NB4 (cell line): ENCODE results near the gene CASZ1.

Experiments
- DNase-seq: peaks from one replicate; pipeline ENCODE4 v3.0.0; 2010; ENCODE audit warnings: low read depth
- H3K4me3 ChIP-seq: one replicate; pipeline ENCODE4 v1.5.1; 2011; ENCODE audit warnings: mild to moderate bottlenecking, low read depth, low read length, moderate library complexity
- MYC ChIP-seq: IDR thresholded peaks from 2 replicates; pipeline ENCODE4 v1.6.1; 2011; ENCODE audit warnings: low read depth, low read length
- POLR2A ChIP-seq: IDR thresholded peaks from 2 replicates; pipeline ENCODE4 v1.6.1; 2011; ENCODE audit warnings: mild to moderate bottlenecking; ENCODE audit not compliant: insufficient read length; ENCODE audit errors: extremely low read depth
- TF ChIP-seq, protein P1 (sequence below): IDR thresholded peaks from 2 replicates; pipeline ENCODE4 v1.6.1; 2011; ENCODE audit warnings: low read depth, low read length
- TF ChIP-seq, protein P2 (sequence below): IDR thresholded peaks from one replicate; pipeline ENCODE4 v1.5.1; 2012; ENCODE audit warnings: low read depth, low read length

The CASZ1 gene

DNA sequence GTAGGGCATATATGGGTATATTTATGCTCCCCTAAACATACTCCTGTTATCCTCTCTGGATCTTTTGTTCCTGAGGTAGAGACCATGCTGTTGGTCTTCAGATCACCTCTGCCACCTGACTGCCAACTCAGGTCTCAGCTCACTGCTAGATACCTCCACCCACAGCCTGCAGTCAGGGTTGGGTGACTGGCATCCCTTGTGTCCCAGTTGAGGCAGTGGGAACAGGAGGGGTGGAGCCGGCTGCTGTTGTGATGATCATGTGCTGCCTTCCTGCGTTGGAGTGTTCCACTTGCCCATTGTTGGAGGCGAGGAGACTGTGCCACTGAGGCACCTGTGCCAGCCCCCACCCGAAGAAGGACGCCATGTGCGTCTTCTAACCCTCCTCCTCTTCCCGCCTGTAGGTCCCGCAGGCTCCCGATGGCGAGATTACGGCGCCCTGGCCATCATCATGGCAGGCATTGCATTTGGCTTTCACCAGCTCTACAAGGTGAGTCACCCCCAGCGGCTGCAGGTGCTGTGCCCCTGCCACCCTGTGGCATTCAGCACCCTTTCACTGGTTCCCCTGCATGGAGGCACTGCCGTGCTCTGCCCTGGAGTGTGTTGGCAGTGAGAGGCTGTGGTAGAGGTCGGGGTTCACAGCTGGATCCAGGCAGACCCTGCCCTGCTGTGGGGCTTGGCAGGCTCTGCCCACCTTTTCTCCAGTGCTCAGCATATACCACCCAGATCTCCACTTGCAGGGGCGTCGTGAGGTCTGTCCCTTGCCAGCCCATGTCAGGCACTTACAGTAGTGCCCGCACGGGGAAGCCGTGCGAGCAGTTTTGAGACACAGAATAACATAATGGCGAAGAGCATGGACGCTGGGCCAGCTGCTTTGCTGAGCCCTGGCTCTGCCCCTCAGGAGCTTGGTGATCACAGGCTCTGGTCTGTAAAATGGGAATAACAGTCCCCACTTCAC lies 178.2 kb downstream of the CASZ1 start:
- TF ChIP-seq, protein P1, sequence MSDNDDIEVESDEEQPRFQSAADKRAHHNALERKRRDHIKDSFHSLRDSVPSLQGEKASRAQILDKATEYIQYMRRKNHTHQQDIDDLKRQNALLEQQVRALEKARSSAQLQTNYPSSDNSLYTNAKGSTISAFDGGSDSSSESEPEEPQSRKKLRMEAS: no peak
- TF ChIP-seq MYC (no peak), POLR2A (no peak)
- TF ChIP-seq, protein P2, sequence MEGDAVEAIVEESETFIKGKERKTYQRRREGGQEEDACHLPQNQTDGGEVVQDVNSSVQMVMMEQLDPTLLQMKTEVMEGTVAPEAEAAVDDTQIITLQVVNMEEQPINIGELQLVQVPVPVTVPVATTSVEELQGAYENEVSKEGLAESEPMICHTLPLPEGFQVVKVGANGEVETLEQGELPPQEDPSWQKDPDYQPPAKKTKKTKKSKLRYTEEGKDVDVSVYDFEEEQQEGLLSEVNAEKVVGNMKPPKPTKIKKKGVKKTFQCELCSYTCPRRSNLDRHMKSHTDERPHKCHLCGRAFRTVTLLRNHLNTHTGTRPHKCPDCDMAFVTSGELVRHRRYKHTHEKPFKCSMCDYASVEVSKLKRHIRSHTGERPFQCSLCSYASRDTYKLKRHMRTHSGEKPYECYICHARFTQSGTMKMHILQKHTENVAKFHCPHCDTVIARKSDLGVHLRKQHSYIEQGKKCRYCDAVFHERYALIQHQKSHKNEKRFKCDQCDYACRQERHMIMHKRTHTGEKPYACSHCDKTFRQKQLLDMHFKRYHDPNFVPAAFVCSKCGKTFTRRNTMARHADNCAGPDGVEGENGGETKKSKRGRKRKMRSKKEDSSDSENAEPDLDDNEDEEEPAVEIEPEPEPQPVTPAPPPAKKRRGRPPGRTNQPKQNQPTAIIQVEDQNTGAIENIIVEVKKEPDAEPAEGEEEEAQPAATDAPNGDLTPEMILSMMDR: no peak
- DNase-seq: no peak
- H3K4me3 ChIP-seq: no peak overlapping the region

DNA sequence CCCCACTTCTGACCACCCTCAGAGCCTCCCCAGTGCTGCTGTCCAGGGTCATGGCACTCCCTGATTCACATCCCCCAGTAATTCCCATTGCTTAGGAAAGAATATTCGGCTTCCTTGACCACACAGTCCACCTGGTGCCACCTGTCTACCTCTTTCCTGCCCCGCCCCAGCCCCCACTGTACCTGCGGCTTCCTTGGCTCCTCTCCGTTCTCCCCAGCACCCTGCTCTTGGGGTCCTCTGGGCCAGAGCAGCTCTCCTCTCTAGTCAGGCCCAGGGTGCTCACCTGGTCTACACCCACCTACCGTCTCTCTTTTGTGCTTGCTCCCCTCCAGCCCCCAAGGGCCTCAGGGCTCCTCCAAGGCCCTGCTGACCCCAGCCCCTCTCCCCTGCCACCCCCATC lies 179.1 kb downstream of the CASZ1 start:
- DNase-seq: no peak
- TF ChIP-seq MYC (no peak), POLR2A (no peak)
- TF ChIP-seq, protein P1: no peak
- TF ChIP-seq, protein P2: no peak
- no peak overlapping the region for H3K4me3 ChIP-seq

DNA sequence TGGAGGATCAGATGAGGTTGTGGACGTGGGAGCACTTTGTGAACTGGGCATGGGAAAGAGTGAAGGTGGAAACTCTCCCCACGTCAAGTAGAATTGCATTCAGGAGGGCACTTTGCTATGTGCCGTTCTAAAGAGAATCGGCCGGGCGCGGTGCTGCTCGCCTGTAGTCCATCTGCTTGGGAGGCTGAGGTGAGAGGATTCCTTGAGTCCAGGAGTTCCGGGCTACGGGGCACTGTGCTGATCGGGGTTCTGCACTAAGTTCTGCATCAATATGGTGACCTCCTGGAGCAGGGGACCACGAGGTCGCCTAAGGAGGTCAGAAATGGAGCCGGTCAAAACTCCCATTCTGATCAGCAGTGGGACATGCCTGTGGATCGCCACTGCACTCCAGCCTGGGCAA lies 179.8 kb downstream of the CASZ1 start:
- DNase-seq: no peak
- no peak overlapping the region for H3K4me3 ChIP-seq
- TF ChIP-seq POLR2A: no peak
- TF ChIP-seq, protein P2: no peak
- TF ChIP-seq MYC: no peak
- TF ChIP-seq, protein P1: no peak

DNA sequence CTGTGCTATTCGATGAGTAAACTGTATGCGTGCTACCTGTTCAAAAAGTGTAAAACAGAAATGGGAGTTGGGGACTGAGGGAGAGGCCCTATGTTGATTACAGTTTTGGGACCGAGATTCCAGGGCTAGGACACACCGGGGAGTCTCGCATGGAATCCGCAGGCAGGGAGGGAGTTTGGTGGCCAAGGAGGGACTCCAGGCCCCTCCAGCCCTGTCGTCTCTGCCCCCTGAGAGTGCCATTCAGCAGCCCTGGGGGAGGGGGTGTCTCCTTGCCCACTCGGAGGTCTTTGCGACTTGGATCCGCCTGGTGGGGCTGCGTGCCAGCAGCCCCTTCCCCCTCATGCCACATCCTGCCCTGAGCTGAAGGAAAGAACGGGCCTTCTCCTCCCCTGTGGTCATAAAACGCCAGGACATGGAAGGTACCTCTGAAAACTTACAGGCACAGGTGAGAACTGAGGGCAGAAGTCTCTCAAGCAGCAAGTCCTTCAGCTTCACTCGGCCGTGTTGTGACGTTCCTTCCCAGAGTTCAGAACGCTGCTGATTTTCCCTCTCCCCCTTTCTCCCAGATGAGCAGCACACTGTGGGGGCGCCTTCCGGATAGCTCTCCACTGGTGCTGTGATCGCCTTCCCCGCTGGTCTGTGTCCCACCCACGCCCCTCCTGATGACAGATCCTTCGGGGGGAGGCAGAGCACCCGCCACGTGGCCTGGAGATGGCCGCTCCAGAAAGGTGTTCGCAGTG lies 180.3 kb downstream of the CASZ1 start:
- H3K4me3 ChIP-seq: no peak overlapping the region
- TF ChIP-seq MYC: no peak
- TF ChIP-seq, protein P1: no peak
- no peak for TF ChIP-seq POLR2A
- TF ChIP-seq, protein P2: no peak
- no peak for DNase-seq

DNA sequence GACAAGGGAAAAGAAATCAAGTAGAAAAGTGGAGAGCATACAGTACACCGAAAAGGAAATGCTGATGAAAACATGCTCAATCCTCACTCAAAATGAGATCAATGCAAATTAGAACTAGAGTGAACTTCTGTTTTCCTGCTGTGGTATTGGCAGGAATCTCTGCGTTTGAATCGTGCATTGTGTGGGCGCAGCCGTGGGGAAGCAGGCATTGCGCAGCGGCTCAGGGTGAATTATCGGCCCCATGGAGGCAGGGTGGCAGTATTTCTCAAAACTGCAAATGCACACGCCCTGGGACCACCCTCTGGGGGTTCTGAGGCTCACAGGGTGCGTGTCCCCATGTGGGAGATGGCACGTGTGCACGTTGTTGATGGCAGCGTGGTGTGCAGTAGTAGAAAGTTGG lies 181.1 kb downstream of the CASZ1 start:
- TF ChIP-seq, protein P1: no peak
- no peak for TF ChIP-seq MYC
- TF ChIP-seq, protein P2: no peak
- TF ChIP-seq POLR2A: no peak
- H3K4me3 ChIP-seq: no peak overlapping the region
- no peak for DNase-seq
